ENCODE results near the gene MRPL36. TPM values are rescaled to one million over a fixed set of nuclear protein-coding genes. Genes with fewer than 3 reads are reported as not detected.

Gene MRPL36
- total and polyA plus RNA-seq, 3 experiments from 2014 or later, result 80.1 to 97.3 (median 95.4) TPM

DNA sequence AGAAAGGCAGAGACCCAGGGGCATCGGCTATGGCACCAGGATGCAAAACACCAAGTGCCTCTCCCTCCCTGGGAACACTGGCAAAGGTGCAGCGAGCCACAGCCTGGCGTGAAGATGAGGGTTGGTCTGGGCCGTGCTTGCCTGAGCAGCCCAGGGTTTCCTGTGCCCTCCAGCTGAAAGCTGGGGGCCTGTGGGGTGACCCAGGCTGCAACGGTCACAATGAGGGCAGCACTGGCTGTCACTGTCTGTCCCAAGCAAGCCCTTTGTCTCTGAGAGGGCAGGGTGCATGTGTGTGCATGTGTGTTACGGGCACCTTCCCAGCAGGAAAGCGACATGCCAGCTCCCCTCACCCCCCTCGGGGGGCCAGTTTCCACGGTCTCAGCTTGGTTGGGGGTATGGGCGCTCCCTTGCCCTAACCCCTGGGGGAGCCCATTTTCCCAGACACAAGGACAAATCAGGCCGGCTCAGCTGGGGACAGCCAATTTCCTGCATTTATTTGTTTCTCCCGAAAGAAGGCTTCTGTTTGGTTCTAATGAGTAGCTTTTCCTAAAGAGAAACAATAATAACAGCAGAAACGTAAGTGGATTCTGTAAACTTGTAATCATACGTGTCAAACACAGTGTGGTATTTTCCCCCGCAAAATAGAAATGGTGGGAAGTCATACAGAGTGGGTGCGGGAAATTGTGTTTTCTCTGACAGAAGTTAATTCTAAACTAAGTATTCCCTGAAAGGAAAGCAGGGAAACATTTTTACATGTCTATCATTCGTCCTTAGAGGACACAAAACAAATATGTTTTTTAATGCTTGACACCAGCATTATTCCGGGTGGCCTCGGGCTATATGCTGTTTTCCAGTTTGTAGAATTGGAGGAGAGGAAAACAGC, 21.3 kb downstream of the MRPL36 start:
- peaks cover 0 to 5% of the 10 kb centered on the region in 2 donors for H3K27me3 Mint-ChIP-seq
- ChIA-PET CTCF (no interaction called here), POLR2A (no interaction called here)
- Histone ChIP-seq H3K27ac (ENCODE audit: low read depth, low read length) (no peak overlapping the region), H3K36me3 (ENCODE audit: insufficient read depth, low read length) (no peaks in the 10 kb centered on the region), H3K27me3 (ENCODE audit: insufficient read depth, low read length, poor library complexity, severe bottlenecking) (no peaks in the 10 kb centered on the region), H3K4me3 (ENCODE audit: low read length) (no peak overlapping the region), H3K9me3 (ENCODE audit: low read length) (no peaks in the 10 kb centered on the region), H3K4me1 (ENCODE audit: insufficient read depth, low read length) (no peaks in the 10 kb centered on the region)
- peak overlapping the region in 1 of 8 donors; percentile 91 for H3K27ac Mint-ChIP-seq
- no peak overlapping the region for H3K4me3 Mint-ChIP-seq
- H3K36me3 Mint-ChIP-seq, result no peaks in the 10 kb centered on the region
- no peaks in the 10 kb centered on the region for H3K9me3 Mint-ChIP-seq
- H3K4me1 Mint-ChIP-seq, result peaks cover 1 to 10% (median 6%) of the 10 kb centered on the region in 3 donors
- peak in 1 of 5 donors; percentile 41 for DNase-seq

DNA sequence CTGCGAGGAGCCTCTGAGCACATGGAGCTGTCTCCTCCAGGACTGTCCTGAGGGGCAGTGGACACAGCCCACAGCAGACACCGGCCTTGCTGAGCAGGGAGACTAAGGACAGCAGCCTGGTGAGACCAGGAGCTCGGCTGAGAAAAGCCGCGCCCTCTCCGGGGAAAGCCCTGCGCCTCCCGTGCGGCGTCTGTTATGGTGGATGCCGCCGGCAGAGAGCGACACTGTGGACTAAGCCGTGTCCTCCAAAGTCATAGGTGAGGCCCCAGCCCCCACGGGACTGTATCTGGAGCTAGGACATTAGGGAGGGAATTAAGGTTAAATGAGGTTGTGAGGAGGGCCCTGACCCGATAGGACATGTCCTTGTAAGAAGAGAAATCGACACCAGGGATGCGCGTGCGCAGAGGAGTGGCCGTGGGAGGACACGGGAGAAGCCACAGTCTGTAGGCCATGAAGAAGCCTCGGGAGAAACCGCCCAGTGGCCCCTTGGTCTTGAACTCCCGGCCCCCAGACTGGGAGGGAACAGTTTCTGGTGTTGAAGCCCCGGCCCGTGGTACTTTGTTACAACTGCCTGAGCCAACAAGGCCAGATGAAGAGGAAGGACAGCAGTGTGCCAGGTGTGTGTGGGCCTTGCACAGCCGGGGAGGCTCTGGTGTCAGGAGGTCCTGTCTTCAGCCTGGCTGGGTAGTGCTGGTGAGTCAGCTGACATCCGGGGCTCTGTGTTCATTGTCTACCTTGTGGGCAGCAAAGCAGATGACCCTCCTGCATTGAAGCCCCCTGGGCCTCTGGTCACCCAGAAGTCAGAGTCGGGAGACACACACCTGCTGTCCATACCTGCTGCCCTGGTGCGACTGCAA, 22.1 kb downstream of the MRPL36 start:
- POLR2A ChIA-PET, result no interaction called here
- Mint-ChIP-seq H3K4me1 (peaks cover 0 to 2% (median 0%) of the 10 kb centered on the region in 3 donors), H3K36me3 (no peaks in the 10 kb centered on the region)

GRCh38 chr5:1776831-1777230, 22.8 kb downstream of the MRPL36 start:
- peaks cover 0 to 2% of the 10 kb centered on the region in 2 donors for H3K27me3 Mint-ChIP-seq
- CTCF ChIA-PET, result no interaction called here

More for the DNA sequence above, 22.1 kb downstream of the MRPL36 start:
- no peaks in the 10 kb centered on the region for H3K4me1 ChIP-seq (ENCODE audit: insufficient read depth, low read length)
- H3K9me3 ChIP-seq (ENCODE audit: low read length), result no peaks in the 10 kb centered on the region
- no peaks in the 10 kb centered on the region for H3K27me3 ChIP-seq (ENCODE audit: insufficient read depth, low read length, poor library complexity, severe bottlenecking)
- H3K9me3 Mint-ChIP-seq, result no peaks in the 10 kb centered on the region
- no peak overlapping the region for H3K27ac ChIP-seq (ENCODE audit: low read depth, low read length)
- H3K4me3 Mint-ChIP-seq, result no peak overlapping the region
- H3K4me3 ChIP-seq (ENCODE audit: low read length), result no peak overlapping the region
- no peaks in the 10 kb centered on the region for H3K36me3 ChIP-seq (ENCODE audit: insufficient read depth, low read length)
- CTCF ChIA-PET, result no interaction called here
- DNase-seq, result peak in 1 of 5 donors; percentile 29
- H3K27ac Mint-ChIP-seq, result peak overlapping the region in 1 of 8 donors; percentile 38
- H3K27me3 Mint-ChIP-seq, result peaks cover 0 to 3% of the 10 kb centered on the region in 2 donors

GRCh38 chr5:1772634-1773033, 27.0 kb downstream of the MRPL36 start:
- Mint-ChIP-seq H3K27ac (peak overlapping the region in 2 of 8 donors; percentile 2 to 5), H3K9me3 (no peaks in the 10 kb centered on the region), H3K36me3 (no peaks in the 10 kb centered on the region), H3K4me1 (no peaks in the 10 kb centered on the region), H3K4me3 (no peak overlapping the region), H3K27me3 (peaks cover 2 to 6% of the 10 kb centered on the region in 2 donors)
- Histone ChIP-seq H3K4me3 (ENCODE audit: low read length) (no peak overlapping the region), H3K4me1 (ENCODE audit: insufficient read depth, low read length) (no peaks in the 10 kb centered on the region), H3K9me3 (ENCODE audit: low read length) (no peaks in the 10 kb centered on the region), H3K27me3 (ENCODE audit: insufficient read depth, low read length, poor library complexity, severe bottlenecking) (no peaks in the 10 kb centered on the region), H3K36me3 (ENCODE audit: insufficient read depth, low read length) (no peaks in the 10 kb centered on the region), H3K27ac (ENCODE audit: low read depth, low read length) (no peak overlapping the region)
- CTCF ChIA-PET, result interaction anchor here (1.4 to 2.2 kb wide), 5 partner anchors 9 to 267 kb away, joined by 3 to 10 read pairs (median 5); partner anchors contain the start of gene NDUFS6
- POLR2A ChIA-PET, result interaction anchor here (1.1 kb wide), 1 partner anchor 20 kb away, joined by 3 read pairs; no protein-coding TSS in a partner anchor
- peak in 2 of 5 donors; percentile 21 to 50 for DNase-seq

More at GRCh38 chr5:1776831-1777230, 22.8 kb downstream of the MRPL36 start:
- DNase-seq, result peak in 1 of 5 donors; percentile 1
- no peak overlapping the region for H3K4me3 Mint-ChIP-seq
- no peaks in the 10 kb centered on the region for H3K9me3 ChIP-seq (ENCODE audit: low read length)
- no peaks in the 10 kb centered on the region for H3K27me3 ChIP-seq (ENCODE audit: insufficient read depth, low read length, poor library complexity, severe bottlenecking)
- no peaks in the 10 kb centered on the region for H3K4me1 ChIP-seq (ENCODE audit: insufficient read depth, low read length)
- H3K36me3 Mint-ChIP-seq, result no peaks in the 10 kb centered on the region
- H3K27ac Mint-ChIP-seq, result no peak overlapping the region
- H3K4me3 ChIP-seq (ENCODE audit: low read length), result no peak overlapping the region
- H3K27ac ChIP-seq (ENCODE audit: low read depth, low read length), result no peak overlapping the region
- H3K36me3 ChIP-seq (ENCODE audit: insufficient read depth, low read length), result no peaks in the 10 kb centered on the region
- no peaks in the 10 kb centered on the region for H3K4me1 Mint-ChIP-seq
- H3K9me3 Mint-ChIP-seq, result no peaks in the 10 kb centered on the region
- POLR2A ChIA-PET, result no interaction called here

GRCh38 chr5:1771149-1772065, 28.2 kb downstream of the MRPL36 start:
- Mint-ChIP-seq H3K9me3 (no peaks in the 10 kb centered on the region), H3K27ac (no peak overlapping the region), H3K36me3 (no peaks in the 10 kb centered on the region), H3K27me3 (peaks cover 2 to 4% of the 10 kb centered on the region in 2 donors), H3K4me3 (no peak overlapping the region), H3K4me1 (no peaks in the 10 kb centered on the region)
- H3K27ac ChIP-seq (ENCODE audit: low read depth, low read length), result no peak overlapping the region
- no peaks in the 10 kb centered on the region for H3K27me3 ChIP-seq (ENCODE audit: insufficient read depth, low read length, poor library complexity, severe bottlenecking)
- CTCF ChIA-PET, result interaction anchor here (1.4 to 2.2 kb wide), 4 partner anchors 8 to 29 kb away, joined by 4 to 10 read pairs (median 5); partner anchors contain the start of gene NDUFS6
- no peaks in the 10 kb centered on the region for H3K9me3 ChIP-seq (ENCODE audit: low read length)
- no peaks in the 10 kb centered on the region for H3K4me1 ChIP-seq (ENCODE audit: insufficient read depth, low read length)
- POLR2A ChIA-PET, result no interaction called here
- no peaks in the 10 kb centered on the region for H3K36me3 ChIP-seq (ENCODE audit: insufficient read depth, low read length)
- no peak overlapping the region for H3K4me3 ChIP-seq (ENCODE audit: low read length)
- peak in 1 of 5 donors; percentile 13 for DNase-seq

DNA sequence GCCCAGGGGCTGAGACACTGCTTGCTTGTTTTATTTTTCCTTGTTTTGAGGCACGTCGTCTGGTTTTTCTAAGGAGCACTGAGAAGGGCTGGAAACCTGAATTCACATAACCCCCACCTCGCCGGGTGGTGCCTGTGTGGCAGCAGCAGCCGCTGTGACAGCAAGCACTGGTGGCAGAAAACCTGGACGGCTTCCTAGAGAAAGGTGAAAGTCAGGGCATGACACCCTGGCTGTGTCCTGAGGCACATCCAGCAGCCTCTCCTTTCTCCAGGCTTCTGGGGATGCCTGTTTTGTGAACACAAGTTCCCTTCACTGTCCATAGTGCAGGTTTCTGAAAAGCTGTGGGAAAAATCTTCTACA, 29.2 kb downstream of the MRPL36 start:
- Histone ChIP-seq H3K9me3 (ENCODE audit: low read length) (no peaks in the 10 kb centered on the region), H3K36me3 (ENCODE audit: insufficient read depth, low read length) (no peaks in the 10 kb centered on the region), H3K4me3 (ENCODE audit: low read length) (no peak overlapping the region), H3K27me3 (ENCODE audit: insufficient read depth, low read length, poor library complexity, severe bottlenecking) (no peaks in the 10 kb centered on the region), H3K27ac (ENCODE audit: low read depth, low read length) (no peak overlapping the region), H3K4me1 (ENCODE audit: insufficient read depth, low read length) (no peaks in the 10 kb centered on the region)
- H3K36me3 Mint-ChIP-seq, result no peaks in the 10 kb centered on the region
- H3K4me3 Mint-ChIP-seq, result no peak overlapping the region
- peak in 1 of 5 donors; percentile 8 for DNase-seq
- H3K27ac Mint-ChIP-seq, result no peak overlapping the region
- no peaks in the 10 kb centered on the region for H3K4me1 Mint-ChIP-seq
- H3K9me3 Mint-ChIP-seq, result no peaks in the 10 kb centered on the region
- ChIA-PET CTCF (interaction anchor here (1.4 kb wide), 1 partner anchor 9 kb away, joined by 4 read pairs; no protein-coding TSS in a partner anchor), POLR2A (no interaction called here)
- peaks cover 2 to 11% of the 10 kb centered on the region in 2 donors for H3K27me3 Mint-ChIP-seq

DNA sequence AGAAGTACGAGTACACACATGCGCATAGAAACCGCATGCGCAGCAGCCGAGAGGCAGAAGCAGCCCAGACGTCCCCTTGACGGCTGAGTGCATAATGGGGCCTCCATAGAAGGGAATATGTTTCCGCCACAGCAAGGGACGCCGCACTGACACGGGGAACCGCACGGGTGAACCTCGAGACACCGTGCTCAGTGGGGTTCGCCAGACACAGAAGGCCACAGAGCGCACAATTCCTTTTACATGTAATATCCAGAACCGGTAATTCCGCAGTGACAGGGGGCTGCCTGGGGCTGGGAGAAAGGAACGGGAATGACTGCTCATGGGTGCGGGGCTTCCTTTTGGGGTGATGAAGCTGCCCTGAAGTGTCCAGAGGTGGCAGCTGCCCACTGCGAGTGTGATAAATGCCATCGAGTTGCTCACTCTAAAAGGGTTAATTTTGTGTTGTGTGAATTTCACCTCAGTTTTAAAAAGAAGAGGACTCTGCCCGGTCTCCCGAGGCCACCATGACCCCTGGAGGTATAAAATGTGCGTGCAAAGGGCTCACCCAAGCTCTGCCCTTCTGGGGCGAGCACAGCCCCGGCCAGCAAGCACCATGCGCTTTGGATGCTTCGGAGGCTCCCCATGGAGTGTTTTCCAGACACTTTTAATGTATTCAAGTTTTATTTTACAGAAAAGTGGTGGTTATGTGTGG, 29.7 kb downstream of the MRPL36 start:
- Mint-ChIP-seq H3K9me3 (no peaks in the 10 kb centered on the region), H3K27me3 (peaks cover 4 to 11% of the 10 kb centered on the region in 2 donors), H3K4me1 (no peaks in the 10 kb centered on the region), H3K36me3 (no peaks in the 10 kb centered on the region), H3K27ac (no peak overlapping the region), H3K4me3 (no peak overlapping the region)
- H3K36me3 ChIP-seq (ENCODE audit: insufficient read depth, low read length), result no peaks in the 10 kb centered on the region
- ChIA-PET POLR2A (no interaction called here), CTCF (no interaction called here)
- no peak overlapping the region for H3K27ac ChIP-seq (ENCODE audit: low read depth, low read length)
- no peaks in the 10 kb centered on the region for H3K27me3 ChIP-seq (ENCODE audit: insufficient read depth, low read length, poor library complexity, severe bottlenecking)
- no peak overlapping the region for H3K4me3 ChIP-seq (ENCODE audit: low read length)
- peak in 1 of 5 donors; percentile 19 for DNase-seq
- H3K9me3 ChIP-seq (ENCODE audit: low read length), result no peaks in the 10 kb centered on the region
- H3K4me1 ChIP-seq (ENCODE audit: insufficient read depth, low read length), result no peaks in the 10 kb centered on the region

Data from CD8-positive, alpha-beta memory T cell (primary cell).